ENCODE data around the gene MAML2.

Gene MAML2

GRCh38 chr11:96303980-96304379, 39.0 kb downstream of the MAML2 start:
- TF ChIP-seq POLR2AphosphoS5 (IDR thresholded peaks at IDR 0.05; ENCODE audit: low read depth, low read length) (no peak), POLR2A (IDR thresholded peaks at IDR 0.05; ENCODE audit: low read depth, low read length) (no peak)
- no peak for DNase-seq (ENCODE audit: insufficient read length)
- FAIRE-seq, result no peak

- no peak for FAIRE-seq
- TF ChIP-seq POLR2A (IDR thresholded peaks at IDR 0.05; ENCODE audit: low read depth, low read length), result no peak
- TF ChIP-seq TAF1 (IDR thresholded peaks at IDR 0.05; ENCODE audit: borderline replicate concordance, low read depth, low read length), result no peak
- DNase-seq (ENCODE audit: insufficient read length), result no peak
Observed at GRCh38 chr11:96303064-96303463, 39.9 kb downstream of the MAML2 start.

GRCh38 chr11:96301818-96302217, 41.2 kb downstream of the MAML2 start:
- DNase-seq (ENCODE audit: insufficient read length) (no peak), FAIRE-seq (no peak)
- TF ChIP-seq POLR2AphosphoS5 (IDR thresholded peaks at IDR 0.05; ENCODE audit: low read depth, low read length), result no peak
- no peak for TF ChIP-seq POLR2A (IDR thresholded peaks at IDR 0.05; ENCODE audit: low read depth, low read length)
- TF ChIP-seq TAF1 (IDR thresholded peaks at IDR 0.05; ENCODE audit: borderline replicate concordance, low read depth, low read length), result no peak

- TF ChIP-seq TAF1 (IDR thresholded peaks at IDR 0.05; ENCODE audit: borderline replicate concordance, low read depth, low read length) (no peak), POLR2A (IDR thresholded peaks at IDR 0.05; ENCODE audit: low read depth, low read length) (no peak), POLR2AphosphoS5 (IDR thresholded peaks at IDR 0.05; ENCODE audit: low read depth, low read length) (no peak)
- FAIRE-seq, result no peak
- DNase-seq (ENCODE audit: insufficient read length), result no peak
Observed at GRCh38 chr11:96299155-96299888, 43.7 kb downstream of the MAML2 start.

GRCh38 chr11:96295369-96295768, 47.6 kb downstream of the MAML2 start:
- DNase-seq (ENCODE audit: insufficient read length) (no peak), FAIRE-seq (no peak)
- TF ChIP-seq POLR2AphosphoS5 (IDR thresholded peaks at IDR 0.05; ENCODE audit: low read depth, low read length) (no peak), POLR2A (IDR thresholded peaks at IDR 0.05; ENCODE audit: low read depth, low read length) (no peak), TAF1 (IDR thresholded peaks at IDR 0.05; ENCODE audit: borderline replicate concordance, low read depth, low read length) (no peak)

- FAIRE-seq (no peak), DNase-seq (ENCODE audit: insufficient read length) (no peak)
- TF ChIP-seq POLR2A (IDR thresholded peaks at IDR 0.05; ENCODE audit: low read depth, low read length), result no peak
- no peak for TF ChIP-seq TAF1 (IDR thresholded peaks at IDR 0.05; ENCODE audit: borderline replicate concordance, low read depth, low read length)
- no peak for TF ChIP-seq POLR2AphosphoS5 (IDR thresholded peaks at IDR 0.05; ENCODE audit: low read depth, low read length)
Observed at GRCh38 chr11:96294289-96294688, 48.7 kb downstream of the MAML2 start.

- DNase-seq (ENCODE audit: insufficient read length) (no peak), FAIRE-seq (peak; percentile 92)
- TF ChIP-seq TAF1 (IDR thresholded peaks at IDR 0.05; ENCODE audit: borderline replicate concordance, low read depth, low read length), result no peak
- no peak for TF ChIP-seq POLR2AphosphoS5 (IDR thresholded peaks at IDR 0.05; ENCODE audit: low read depth, low read length)
- TF ChIP-seq POLR2A (IDR thresholded peaks at IDR 0.05; ENCODE audit: low read depth, low read length), result no peak
Observed at GRCh38 chr11:96293598-96294021, 49.4 kb downstream of the MAML2 start.

GRCh38 chr11:96293109-96293508, 49.9 kb downstream of the MAML2 start:
- no peak for TF ChIP-seq POLR2AphosphoS5 (IDR thresholded peaks at IDR 0.05; ENCODE audit: low read depth, low read length)
- TF ChIP-seq POLR2A (IDR thresholded peaks at IDR 0.05; ENCODE audit: low read depth, low read length), result no peak
- TF ChIP-seq TAF1 (IDR thresholded peaks at IDR 0.05; ENCODE audit: borderline replicate concordance, low read depth, low read length), result no peak
- FAIRE-seq, result peak; percentile 5
- DNase-seq (ENCODE audit: insufficient read length), result no peak

- peak; percentile 14 for FAIRE-seq
Observed at GRCh38 chr11:96292291-96293010, 50.5 kb downstream of the MAML2 start.

GRCh38 chr11:96290631-96291030, 52.4 kb downstream of the MAML2 start:
- DNase-seq (ENCODE audit: insufficient read length) (no peak), FAIRE-seq (no peak)
- TF ChIP-seq POLR2A (IDR thresholded peaks at IDR 0.05; ENCODE audit: low read depth, low read length), result no peak
- TF ChIP-seq POLR2AphosphoS5 (IDR thresholded peaks at IDR 0.05; ENCODE audit: low read depth, low read length), result no peak
- no peak for TF ChIP-seq TAF1 (IDR thresholded peaks at IDR 0.05; ENCODE audit: borderline replicate concordance, low read depth, low read length)

More at GRCh38 chr11:96292291-96293010, 50.5 kb downstream of the MAML2 start:
- no peak for TF ChIP-seq POLR2AphosphoS5 (IDR thresholded peaks at IDR 0.05; ENCODE audit: low read depth, low read length)
- TF ChIP-seq TAF1 (IDR thresholded peaks at IDR 0.05; ENCODE audit: borderline replicate concordance, low read depth, low read length), result no peak
- no peak for TF ChIP-seq POLR2A (IDR thresholded peaks at IDR 0.05; ENCODE audit: low read depth, low read length)
- no peak for DNase-seq (ENCODE audit: insufficient read length)

GRCh38 chr11:96290031-96290430, 53.0 kb downstream of the MAML2 start:
- FAIRE-seq (no peak), DNase-seq (ENCODE audit: insufficient read length) (no peak)
- TF ChIP-seq POLR2A (IDR thresholded peaks at IDR 0.05; ENCODE audit: low read depth, low read length), result no peak
- TF ChIP-seq TAF1 (IDR thresholded peaks at IDR 0.05; ENCODE audit: borderline replicate concordance, low read depth, low read length), result no peak
- TF ChIP-seq POLR2AphosphoS5 (IDR thresholded peaks at IDR 0.05; ENCODE audit: low read depth, low read length), result no peak

GRCh38 chr11:96288915-96289314, 54.1 kb downstream of the MAML2 start:
- no peak for DNase-seq (ENCODE audit: insufficient read length)
- TF ChIP-seq POLR2AphosphoS5 (IDR thresholded peaks at IDR 0.05; ENCODE audit: low read depth, low read length), result no peak
- no peak for TF ChIP-seq TAF1 (IDR thresholded peaks at IDR 0.05; ENCODE audit: borderline replicate concordance, low read depth, low read length)
- TF ChIP-seq POLR2A (IDR thresholded peaks at IDR 0.05; ENCODE audit: low read depth, low read length), result no peak
- no peak for FAIRE-seq

Measured in GM12892 (cell line).